GM19455 (cell line): ENCODE data around the gene ADAT1.
A peak's percentile ranks its signal among the peaks of the same experiment; 100 is the strongest.

ENCODE experiments used
- ATAC-seq: cut with Tn5 transposase; IDR thresholded peaks from one replicate; pipeline ENCODE4 v1.9.1; 2021; ENCODE audit not compliant: unreplicated experiment

ADAT1 gene, protein sequence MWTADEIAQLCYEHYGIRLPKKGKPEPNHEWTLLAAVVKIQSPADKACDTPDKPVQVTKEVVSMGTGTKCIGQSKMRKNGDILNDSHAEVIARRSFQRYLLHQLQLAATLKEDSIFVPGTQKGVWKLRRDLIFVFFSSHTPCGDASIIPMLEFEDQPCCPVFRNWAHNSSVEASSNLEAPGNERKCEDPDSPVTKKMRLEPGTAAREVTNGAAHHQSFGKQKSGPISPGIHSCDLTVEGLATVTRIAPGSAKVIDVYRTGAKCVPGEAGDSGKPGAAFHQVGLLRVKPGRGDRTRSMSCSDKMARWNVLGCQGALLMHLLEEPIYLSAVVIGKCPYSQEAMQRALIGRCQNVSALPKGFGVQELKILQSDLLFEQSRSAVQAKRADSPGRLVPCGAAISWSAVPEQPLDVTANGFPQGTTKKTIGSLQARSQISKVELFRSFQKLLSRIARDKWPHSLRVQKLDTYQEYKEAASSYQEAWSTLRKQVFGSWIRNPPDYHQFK

GRCh38 chr16:75622761-75623605 lies at the start of gene ADAT1:
ADAT1 (minus strand) TSS chr16:75623281; CDS start chr16:75620799, 2,482 bp downstream.
- ATAC-seq = peak; percentile 90

GRCh38 chr16:75667503-75667902 lies 44.4 kb upstream of the ADAT1 start:
- ATAC-seq = no peak

DNA sequence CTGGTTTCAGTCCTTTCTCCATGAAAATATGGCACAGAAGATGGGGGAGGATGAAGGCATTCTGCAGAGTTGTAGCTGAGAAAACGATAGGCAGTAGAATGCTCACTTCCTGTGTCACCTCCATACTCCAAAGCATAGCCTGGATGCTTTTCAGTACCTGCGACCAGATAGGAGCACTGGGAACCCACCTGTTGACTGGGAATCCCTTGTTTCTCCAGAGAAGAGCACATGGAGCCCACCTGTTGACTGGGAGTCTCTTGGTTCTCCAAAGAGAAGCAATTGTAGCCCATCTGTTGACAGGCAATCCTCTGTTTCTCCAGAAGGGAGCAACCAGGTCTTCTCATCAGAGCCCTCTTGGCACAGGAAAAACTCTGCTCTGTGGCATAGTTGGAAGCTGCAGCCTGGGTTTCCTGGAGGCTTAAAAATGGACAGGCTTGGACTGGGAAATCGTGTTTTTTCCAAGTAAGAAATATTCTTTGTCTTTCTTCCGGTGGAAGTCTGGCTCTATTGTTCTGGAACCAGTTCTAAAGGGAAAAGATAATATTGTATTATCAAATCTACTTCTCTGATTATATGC lies 37.7 kb upstream of the ADAT1 start:
- no peak for ATAC-seq

GRCh38 chr16:75660321-75660720 lies 37.2 kb upstream of the ADAT1 start:
- no peak for ATAC-seq

DNA sequence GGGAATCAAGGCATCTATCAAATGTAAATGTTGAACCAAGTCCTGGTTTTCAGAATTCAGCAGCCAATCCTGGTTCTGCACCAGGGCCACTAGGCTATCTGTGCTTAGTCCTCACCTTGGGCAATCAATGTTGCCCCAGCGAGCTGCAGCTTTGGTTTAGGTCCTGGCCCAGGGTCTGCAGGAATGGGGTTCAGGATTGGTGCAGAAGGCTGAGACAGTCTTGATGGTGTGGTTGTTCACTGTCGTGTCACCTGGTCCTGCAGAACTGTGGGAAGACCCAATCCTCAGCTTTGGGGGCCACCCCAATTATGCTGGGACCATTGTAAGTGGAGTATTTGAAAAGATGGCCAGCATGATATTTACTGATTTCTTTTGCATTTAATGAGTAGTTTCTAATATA lies 35.1 kb upstream of the ADAT1 start:
- no peak for ATAC-seq

- no peak for ATAC-seq
Observed at GRCh38 chr16:75653922-75654321, 30.8 kb upstream of the ADAT1 start.

DNA sequence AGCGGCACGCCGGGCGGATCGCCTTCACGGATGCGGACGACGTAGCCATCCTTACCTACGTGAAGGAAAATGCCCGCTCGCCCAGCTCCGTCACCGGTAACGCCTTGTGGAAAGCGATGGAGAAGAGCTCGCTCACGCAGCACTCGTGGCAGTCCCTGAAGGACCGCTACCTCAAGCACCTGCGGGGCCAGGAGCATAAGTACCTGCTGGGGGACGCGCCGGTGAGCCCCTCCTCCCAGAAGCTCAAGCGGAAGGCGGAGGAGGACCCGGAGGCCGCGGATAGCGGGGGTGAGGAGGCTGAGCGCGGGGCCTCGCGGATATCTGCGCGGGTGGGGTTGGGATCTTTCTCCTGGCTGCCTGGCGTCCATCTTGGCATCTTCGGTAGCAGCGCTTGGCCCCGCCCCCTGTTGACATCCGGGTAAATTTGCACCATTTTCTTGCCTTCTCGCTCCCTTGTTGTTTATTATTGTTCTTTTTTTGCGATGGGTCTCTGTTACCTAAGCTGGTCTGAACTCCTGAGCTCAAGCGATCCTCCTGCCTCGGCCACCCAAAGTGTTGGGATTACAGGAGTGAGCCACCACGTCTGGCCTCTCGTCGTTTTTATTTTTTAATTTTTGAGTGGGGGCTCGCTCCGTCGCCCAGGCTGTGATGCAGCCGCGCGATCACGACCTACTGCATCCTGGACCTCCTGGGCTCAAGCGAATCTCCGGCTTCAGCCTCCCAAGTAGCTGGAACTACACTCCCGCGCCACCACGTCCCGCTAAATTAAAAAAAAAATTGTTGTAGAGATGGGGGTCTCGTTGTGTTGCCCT lies 25.4 kb upstream of the ADAT1 start:
- peak; percentile 43 for ATAC-seq

DNA sequence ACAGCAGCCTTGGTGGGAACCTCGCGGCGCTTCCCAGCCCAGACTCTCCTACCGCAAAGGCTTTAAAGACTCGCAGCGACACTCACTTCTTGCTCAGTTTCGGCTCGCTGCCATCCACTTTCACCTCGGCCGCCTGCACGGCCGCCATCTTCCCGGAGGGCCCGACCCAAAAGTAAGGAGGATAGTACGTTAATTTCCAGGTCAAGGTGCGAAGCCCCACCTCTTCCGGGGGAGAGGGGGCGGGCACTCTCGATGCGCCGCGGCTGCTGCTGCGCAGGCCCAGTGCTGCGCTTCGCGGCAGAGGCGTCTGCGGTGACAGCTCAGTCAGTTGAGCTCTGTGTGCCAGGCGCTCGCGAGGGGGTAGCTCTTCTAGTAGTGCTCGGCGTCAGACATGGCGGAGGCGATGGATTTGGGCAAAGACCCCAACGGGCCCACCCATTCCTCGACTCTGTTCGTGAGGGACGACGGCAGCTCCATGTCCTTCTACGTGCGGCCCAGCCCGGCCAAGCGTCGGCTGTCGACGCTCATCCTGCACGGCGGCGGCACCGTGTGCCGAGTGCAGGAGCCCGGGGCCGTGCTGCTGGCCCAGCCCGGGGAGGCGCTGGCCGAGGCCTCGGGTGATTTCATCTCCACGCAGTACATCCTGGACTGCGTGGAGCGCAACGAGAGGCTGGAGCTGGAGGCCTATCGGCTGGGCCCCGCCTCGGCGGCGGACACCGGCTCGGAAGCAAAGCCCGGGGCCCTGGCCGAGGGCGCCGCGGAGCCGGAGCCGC lies 24.6 kb upstream of the ADAT1 start, which contains the start of the genes KARS1 and TERF2IP:
Gene KARS1 (minus strand): TSS at position 174 of the 773 bp plus-strand sequence. CDS start 26 bp downstream, at position 148.
Gene TERF2IP (plus strand): TSS at position 282 of the 773 bp plus-strand sequence. CDS start 110 bp downstream, at position 392.
- peak; percentile 82 for ATAC-seq

GRCh38 chr16:75647112-75647491 lies 24.0 kb upstream of the ADAT1 start:
- peak; percentile 27 for ATAC-seq

DNA sequence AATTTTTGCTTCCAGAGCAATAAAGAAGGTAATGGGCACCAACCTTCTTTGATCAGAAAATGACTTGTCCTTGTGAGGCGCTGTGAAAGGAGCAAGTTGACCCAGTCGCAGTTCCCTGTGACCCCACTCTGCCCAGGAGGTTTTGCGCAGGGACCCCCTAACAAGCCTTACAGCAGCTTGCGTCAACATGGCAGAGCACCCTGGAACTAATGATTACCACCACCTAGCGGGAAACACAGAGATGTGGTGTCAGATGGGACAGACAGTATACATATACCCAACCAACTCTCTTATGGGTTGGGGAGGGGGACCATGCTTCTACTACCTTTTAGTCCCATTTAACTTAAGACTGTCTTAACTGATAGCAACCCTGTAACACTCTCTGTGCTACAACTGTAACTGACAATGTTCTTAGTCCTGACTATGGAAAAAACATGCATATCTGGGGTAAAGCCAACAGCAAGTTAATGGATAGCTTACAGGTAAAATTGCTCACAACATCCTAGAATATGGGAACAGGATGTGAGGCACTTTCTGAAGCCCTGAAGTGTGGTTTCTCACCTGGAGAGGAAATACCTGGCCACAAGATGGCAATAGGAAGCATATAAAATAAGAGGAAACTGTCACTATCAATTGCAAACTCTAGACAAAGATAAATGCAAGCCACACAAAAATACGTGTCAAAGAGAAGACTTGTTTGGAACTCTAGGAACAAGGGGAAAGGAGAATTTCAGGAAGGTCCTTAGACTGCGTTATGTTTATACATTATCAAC lies 21.3 kb upstream of the ADAT1 start:
- no peak for ATAC-seq

GRCh38 chr16:75640598-75640997 lies 17.5 kb upstream of the ADAT1 start:
- no peak for ATAC-seq

DNA sequence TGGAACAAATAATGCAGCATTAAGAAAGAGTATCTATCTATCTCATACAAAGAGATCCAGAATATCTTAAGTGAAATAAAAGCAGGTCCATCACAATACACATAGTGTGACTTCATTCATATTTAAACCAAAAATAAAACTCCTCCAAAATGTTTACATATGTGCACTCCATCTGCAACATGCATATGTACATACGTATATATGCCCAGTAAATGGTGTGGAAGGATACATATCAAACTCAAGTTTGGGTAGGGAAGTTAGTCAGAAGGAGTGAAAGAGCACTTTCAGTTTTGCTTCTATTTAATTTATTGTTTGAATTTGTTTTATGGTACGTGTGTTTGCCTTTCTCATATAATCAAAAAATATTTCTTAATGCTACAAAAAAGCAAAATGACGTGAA lies 12.0 kb upstream of the ADAT1 start:
- ATAC-seq = no peak

- no peak for ATAC-seq
Observed at GRCh38 chr16:75632857-75633256, 9.8 kb upstream of the ADAT1 start.

DNA sequence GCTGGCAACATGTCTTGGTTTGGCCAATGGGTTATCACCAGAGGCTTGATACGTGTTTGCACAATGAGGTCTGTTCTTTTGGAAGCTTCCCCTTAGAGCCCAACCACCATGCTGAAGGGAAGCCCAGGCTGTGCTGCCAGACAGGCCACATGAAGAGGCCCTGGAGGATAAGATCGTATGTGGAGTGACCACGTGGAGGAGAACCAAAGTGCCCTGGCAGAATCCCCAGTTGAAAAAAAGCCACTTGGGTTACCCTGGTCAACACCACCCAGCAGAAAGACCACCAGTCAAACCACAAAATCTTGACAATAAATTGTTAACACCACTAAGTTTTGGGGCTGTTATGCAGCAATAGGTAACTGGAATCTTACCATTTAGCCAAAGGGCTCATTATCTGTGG lies 7.0 kb upstream of the ADAT1 start:
- no peak for ATAC-seq

DNA sequence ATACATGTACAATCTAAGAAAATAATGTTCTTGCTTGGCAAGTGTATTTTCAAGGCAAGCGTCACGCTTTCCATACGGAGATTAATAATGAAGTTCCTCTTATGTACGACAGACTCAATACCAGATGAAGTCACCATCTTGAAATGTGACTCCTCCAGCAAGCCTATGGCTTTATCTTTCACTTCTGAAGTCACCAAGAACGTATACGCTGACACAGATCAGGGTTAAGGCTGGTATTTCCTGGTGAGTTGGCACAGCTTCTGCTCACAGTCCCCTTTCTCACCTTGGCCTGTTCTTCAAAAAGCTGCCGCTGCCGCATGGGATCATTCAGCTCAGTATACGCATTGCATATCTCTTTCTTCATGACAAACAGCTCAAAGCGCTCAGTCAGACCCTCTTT lies 6.1 kb upstream of the ADAT1 start:
- ATAC-seq = no peak

GRCh38 chr16:75628351-75628750 lies 5.3 kb upstream of the ADAT1 start:
- no peak for ATAC-seq

GRCh38 chr16:75627851-75628250 lies 4.8 kb upstream of the ADAT1 start:
- no peak for ATAC-seq

DNA sequence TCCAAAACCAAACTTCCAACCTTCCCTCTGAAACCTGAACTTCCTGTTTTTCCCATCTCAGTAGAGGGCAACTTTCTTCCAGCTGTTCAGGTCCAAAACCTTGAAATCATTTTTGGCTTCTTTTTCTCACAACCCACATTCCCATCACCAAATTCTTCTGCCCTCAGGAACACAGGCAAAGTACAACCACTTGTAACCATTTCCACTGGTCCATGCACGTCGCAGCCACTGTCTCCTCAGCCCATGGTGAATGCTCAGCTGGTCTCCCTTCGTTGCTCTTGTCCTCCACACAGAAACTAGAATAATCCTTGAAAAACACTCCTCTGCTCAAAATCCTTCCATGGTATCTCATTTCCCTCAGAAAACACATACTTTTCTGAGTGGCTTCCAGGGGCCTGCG lies 3.7 kb upstream of the ADAT1 start:
- ATAC-seq = no peak

DNA sequence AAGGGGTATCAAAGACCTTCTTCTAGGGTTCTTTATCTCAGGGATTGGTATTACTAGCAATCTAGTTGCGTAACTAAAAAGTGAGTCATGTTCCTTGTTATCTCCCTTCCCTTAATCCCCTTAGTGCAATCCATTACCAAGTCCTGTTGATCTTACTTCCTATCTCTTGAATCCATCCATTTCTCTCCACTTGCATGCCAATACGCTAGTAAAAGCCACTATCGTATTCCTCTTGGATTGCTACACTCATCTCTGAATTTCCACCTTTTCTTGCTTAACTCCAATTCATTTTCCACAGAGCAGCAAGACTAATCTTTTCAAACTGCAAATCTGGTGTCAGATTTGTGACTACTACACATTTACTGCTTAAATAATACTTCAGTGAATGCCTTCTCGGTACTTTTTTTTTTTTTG lies 1.8 kb upstream of the ADAT1 start:
- ATAC-seq = no peak
